ENCODE data around the gene IKBKE.

Gene IKBKE

DNA sequence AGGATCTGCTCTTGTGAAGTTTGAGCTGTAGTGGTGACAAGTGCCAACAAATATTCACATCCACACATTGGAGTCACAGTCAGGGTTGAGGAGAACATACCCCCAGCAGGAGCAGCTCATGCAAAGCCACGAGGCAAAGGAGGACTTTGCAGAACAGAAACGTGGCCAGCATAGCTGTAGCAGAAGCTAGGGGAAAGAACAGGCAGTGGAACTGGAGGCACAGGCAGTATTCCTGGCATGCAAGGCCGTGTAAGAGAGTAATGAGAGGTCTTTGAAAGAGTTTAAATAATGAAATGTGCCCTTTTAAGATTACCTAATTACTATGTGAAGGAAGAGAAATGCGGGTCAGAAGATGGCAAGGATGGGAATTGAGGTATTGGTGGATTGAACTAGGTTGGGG is 40.9 kb upstream of the IKBKE start:
- Histone ChIP-seq H3K27ac (ENCODE audit: poor library complexity, severe bottlenecking) (peak overlapping the region; percentile 70), H3K36me3 (ENCODE audit: low read depth) (peaks cover 36% of the 10 kb centered on the region), H3K4me3 (ENCODE audit: severe bottlenecking) (no peak overlapping the region), H3K27me3 (ENCODE audit: insufficient read depth, poor library complexity, severe bottlenecking) (no peaks in the 10 kb centered on the region), H3K9me3 (ENCODE audit: severe bottlenecking) (no peaks in the 10 kb centered on the region), H3K4me1 (ENCODE audit: insufficient read depth, poor library complexity, severe bottlenecking) (peaks cover 10% of the 10 kb centered on the region)
- TF ChIP-seq, protein P1, sequence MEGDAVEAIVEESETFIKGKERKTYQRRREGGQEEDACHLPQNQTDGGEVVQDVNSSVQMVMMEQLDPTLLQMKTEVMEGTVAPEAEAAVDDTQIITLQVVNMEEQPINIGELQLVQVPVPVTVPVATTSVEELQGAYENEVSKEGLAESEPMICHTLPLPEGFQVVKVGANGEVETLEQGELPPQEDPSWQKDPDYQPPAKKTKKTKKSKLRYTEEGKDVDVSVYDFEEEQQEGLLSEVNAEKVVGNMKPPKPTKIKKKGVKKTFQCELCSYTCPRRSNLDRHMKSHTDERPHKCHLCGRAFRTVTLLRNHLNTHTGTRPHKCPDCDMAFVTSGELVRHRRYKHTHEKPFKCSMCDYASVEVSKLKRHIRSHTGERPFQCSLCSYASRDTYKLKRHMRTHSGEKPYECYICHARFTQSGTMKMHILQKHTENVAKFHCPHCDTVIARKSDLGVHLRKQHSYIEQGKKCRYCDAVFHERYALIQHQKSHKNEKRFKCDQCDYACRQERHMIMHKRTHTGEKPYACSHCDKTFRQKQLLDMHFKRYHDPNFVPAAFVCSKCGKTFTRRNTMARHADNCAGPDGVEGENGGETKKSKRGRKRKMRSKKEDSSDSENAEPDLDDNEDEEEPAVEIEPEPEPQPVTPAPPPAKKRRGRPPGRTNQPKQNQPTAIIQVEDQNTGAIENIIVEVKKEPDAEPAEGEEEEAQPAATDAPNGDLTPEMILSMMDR (IDR thresholded peaks at IDR 0.05; ENCODE audit: poor library complexity, severe bottlenecking) = no peak
- DNase-seq (ENCODE audit: low spot score) (no peak), ATAC-seq (ENCODE audit: low read depth) (no peak)

DNA sequence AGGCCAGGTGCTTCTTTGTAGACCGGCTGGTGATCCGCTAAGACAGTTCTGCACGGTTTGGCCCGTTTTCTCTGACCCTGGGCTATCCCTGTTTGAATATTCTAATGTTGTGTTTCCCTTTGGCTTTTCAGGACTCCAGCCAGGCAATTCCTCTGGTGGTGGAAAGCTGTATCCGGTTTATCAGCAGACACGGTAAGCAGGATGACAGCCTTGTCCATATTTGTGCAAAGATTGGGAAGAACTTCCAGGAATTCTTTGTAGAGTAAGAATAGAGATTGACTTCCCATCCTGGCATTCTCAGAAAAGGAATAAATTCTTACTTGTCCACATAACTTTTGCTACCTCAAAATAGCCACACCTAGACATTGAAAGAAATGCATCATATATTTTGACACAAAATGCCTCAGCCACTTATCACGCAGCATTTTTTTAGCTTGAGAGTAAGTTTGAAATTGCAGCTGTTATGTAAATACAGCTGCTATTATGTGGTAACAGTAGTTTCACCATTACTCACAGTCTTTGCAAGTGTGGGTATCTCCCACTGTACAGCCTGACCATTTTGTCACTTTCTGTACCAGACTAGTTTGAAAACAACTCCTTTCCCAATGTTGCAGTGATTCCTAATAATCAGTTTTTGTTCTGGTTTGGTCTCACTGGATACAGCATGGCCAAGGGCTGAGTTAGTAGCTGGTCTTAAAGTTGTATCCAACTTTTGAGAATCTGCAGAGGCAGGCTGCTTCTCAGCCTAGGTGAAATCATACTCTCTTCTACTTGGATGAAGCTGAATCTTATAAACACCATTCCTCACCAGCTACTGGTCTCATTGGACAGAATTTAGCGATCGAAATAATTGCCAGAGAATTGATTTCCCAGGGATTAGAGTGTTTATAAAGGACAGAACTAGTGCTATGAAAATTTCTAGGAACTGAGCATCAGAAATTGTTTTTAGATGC is 40.0 kb upstream of the IKBKE start:
- TF ChIP-seq, protein P1 (IDR thresholded peaks at IDR 0.05; ENCODE audit: poor library complexity, severe bottlenecking) = no peak
- Histone ChIP-seq H3K27me3 (ENCODE audit: insufficient read depth, poor library complexity, severe bottlenecking) (no peaks in the 10 kb centered on the region), H3K4me3 (ENCODE audit: severe bottlenecking) (no peak overlapping the region), H3K27ac (ENCODE audit: poor library complexity, severe bottlenecking) (peak overlapping the region; percentile 70), H3K4me1 (ENCODE audit: insufficient read depth, poor library complexity, severe bottlenecking) (peaks cover 10% of the 10 kb centered on the region), H3K9me3 (ENCODE audit: severe bottlenecking) (no peaks in the 10 kb centered on the region), H3K36me3 (ENCODE audit: low read depth) (peaks cover 36% of the 10 kb centered on the region)
- ATAC-seq (ENCODE audit: low read depth) = peak; percentile 91
- no peak for DNase-seq (ENCODE audit: low spot score)

DNA sequence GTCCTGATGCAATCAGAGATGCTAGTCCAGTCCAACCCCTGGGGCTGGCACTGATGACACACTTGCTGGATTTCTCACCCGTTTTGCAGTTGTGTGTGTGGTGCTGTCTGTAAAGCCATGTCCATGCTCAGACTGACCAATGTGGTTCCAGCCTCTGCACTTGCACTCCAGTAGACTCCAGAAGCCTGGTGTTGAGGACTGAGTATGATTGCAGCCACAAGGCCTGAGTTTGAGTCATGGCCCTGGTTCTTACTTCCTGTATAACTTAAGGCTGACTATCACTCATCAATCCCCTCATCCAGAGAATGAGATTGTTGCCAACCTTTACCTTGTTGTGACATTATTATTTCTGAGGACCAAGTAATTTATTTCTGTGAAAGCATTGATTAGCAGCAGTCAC is 34.8 kb upstream of the IKBKE start:
- H3K4me3 ChIP-seq (ENCODE audit: severe bottlenecking) = no peak overlapping the region
- TF ChIP-seq, protein P1 (IDR thresholded peaks at IDR 0.05; ENCODE audit: poor library complexity, severe bottlenecking) = no peak
- no peak; the same call in 2 of the 3 replicates for ATAC-seq (ENCODE audit: low read depth)
- no peaks in the 10 kb centered on the region for H3K4me1 ChIP-seq (ENCODE audit: insufficient read depth, poor library complexity, severe bottlenecking)
- DNase-seq (ENCODE audit: low spot score) = no peak
- peaks cover 55% of the 10 kb centered on the region for H3K36me3 ChIP-seq (ENCODE audit: low read depth)
- no peak overlapping the region for H3K27ac ChIP-seq (ENCODE audit: poor library complexity, severe bottlenecking)
- H3K27me3 ChIP-seq (ENCODE audit: insufficient read depth, poor library complexity, severe bottlenecking) = no peaks in the 10 kb centered on the region
- H3K9me3 ChIP-seq (ENCODE audit: severe bottlenecking) = no peaks in the 10 kb centered on the region

DNA sequence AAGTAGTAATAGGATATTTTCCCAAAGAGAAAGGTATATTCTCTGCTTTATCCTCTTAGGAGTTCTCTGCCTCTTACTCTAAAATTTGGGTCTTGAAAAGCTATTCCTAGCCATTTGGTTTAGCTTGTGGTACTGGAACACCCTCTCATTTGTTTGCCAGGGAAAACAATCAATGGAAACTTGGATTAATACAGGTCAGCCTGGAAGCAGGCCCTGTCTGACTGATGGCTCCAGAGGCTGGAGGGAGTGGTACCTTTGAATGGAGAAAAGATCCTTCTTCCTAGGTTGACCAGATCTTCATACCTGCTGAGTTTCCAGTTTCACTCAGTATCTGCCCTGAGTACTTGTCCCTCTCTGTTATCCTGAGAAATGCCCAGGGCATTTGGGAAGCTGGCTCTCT is 31.7 kb upstream of the IKBKE start:
- no peaks in the 10 kb centered on the region for H3K4me1 ChIP-seq (ENCODE audit: insufficient read depth, poor library complexity, severe bottlenecking)
- H3K9me3 ChIP-seq (ENCODE audit: severe bottlenecking) = no peaks in the 10 kb centered on the region
- TF ChIP-seq, protein P1 (IDR thresholded peaks at IDR 0.05; ENCODE audit: poor library complexity, severe bottlenecking) = no peak
- H3K4me3 ChIP-seq (ENCODE audit: severe bottlenecking) = no peak overlapping the region
- no peak overlapping the region for H3K27ac ChIP-seq (ENCODE audit: poor library complexity, severe bottlenecking)
- H3K27me3 ChIP-seq (ENCODE audit: insufficient read depth, poor library complexity, severe bottlenecking) = no peaks in the 10 kb centered on the region
- peaks cover 61% of the 10 kb centered on the region for H3K36me3 ChIP-seq (ENCODE audit: low read depth)
- DNase-seq (ENCODE audit: low spot score) (no peak), ATAC-seq (ENCODE audit: low read depth) (no peak)

DNA sequence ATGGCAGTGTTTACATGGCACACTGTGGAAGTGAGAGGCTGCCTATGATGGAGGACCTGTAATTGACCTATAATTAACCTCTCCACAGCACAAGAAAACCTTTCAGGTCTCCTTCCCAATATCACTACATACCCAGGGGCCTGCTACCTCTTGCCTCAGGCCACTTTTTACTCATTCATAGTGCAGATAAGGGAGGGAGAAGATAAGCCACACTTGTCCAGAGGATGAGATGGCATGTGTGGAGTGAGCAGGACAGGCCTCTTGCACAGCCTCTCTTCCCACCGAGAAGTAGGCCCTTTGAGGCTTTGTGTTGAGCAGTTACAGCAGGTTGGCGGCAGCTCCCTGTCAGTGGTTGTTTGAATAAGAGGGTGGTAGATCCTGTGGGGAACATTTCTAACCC is 31.1 kb upstream of the IKBKE start:
- Histone ChIP-seq H3K27me3 (ENCODE audit: insufficient read depth, poor library complexity, severe bottlenecking) (no peaks in the 10 kb centered on the region), H3K27ac (ENCODE audit: poor library complexity, severe bottlenecking) (no peak overlapping the region), H3K4me1 (ENCODE audit: insufficient read depth, poor library complexity, severe bottlenecking) (no peaks in the 10 kb centered on the region), H3K36me3 (ENCODE audit: low read depth) (peaks cover 65% of the 10 kb centered on the region), H3K4me3 (ENCODE audit: severe bottlenecking) (no peak overlapping the region), H3K9me3 (ENCODE audit: severe bottlenecking) (no peaks in the 10 kb centered on the region)
- TF ChIP-seq, protein P1 (IDR thresholded peaks at IDR 0.05; ENCODE audit: poor library complexity, severe bottlenecking) = no peak
- DNase-seq (ENCODE audit: low spot score) (no peak), ATAC-seq (ENCODE audit: low read depth) (no peak)
